GM19395 (cell line): ENCODE data around the gene AGBL1.

ENCODE experiments used
- ATAC-seq: cut with Tn5 transposase; IDR thresholded peaks from one replicate; pipeline ENCODE4 v1.9.1; 2021; ENCODE audit warnings: mild to moderate bottlenecking, moderate library complexity; ENCODE audit not compliant: unreplicated experiment

AGBL1 gene

GRCh38 chr15:86231864-86232721, 152.4 kb downstream of the AGBL1 start:
- peak; percentile 80 for ATAC-seq

- ATAC-seq: no peak
Measured at GRCh38 chr15:86235667-86236066, 156.0 kb downstream of the AGBL1 start.

GRCh38 chr15:86236356-86237110, 156.9 kb downstream of the AGBL1 start:
- ATAC-seq: no peak

- no peak for ATAC-seq
Measured at GRCh38 chr15:86237111-86237500, 157.4 kb downstream of the AGBL1 start.

- no peak for ATAC-seq
Measured at GRCh38 chr15:86247249-86247955, 167.7 kb downstream of the AGBL1 start.

GRCh38 chr15:86255247-86255646, 175.6 kb downstream of the AGBL1 start:
- ATAC-seq: no peak

- no peak for ATAC-seq
Measured at GRCh38 chr15:86256628-86257027, 177.0 kb downstream of the AGBL1 start.

GRCh38 chr15:86259589-86259988, 179.9 kb downstream of the AGBL1 start:
- no peak for ATAC-seq

- no peak for ATAC-seq
Measured at GRCh38 chr15:86263230-86263629, 183.6 kb downstream of the AGBL1 start.

GRCh38 chr15:86266896-86267484, 187.3 kb downstream of the AGBL1 start:
- ATAC-seq: no peak

GRCh38 chr15:86267892-86268291, 188.2 kb downstream of the AGBL1 start:
- ATAC-seq: no peak

GRCh38 chr15:86268558-86268957, 188.9 kb downstream of the AGBL1 start:
- no peak for ATAC-seq

GRCh38 chr15:86273309-86273708, 193.6 kb downstream of the AGBL1 start:
- ATAC-seq: no peak

GRCh38 chr15:86275361-86275760, 195.7 kb downstream of the AGBL1 start:
- ATAC-seq: no peak

- no peak for ATAC-seq
Measured at GRCh38 chr15:86278586-86278985, 198.9 kb downstream of the AGBL1 start.

- no peak for ATAC-seq
Measured at GRCh38 chr15:86284635-86285034, 205.0 kb downstream of the AGBL1 start.

- ATAC-seq: no peak
Measured at GRCh38 chr15:86295511-86295910, 215.8 kb downstream of the AGBL1 start.

- ATAC-seq: no peak
Measured at GRCh38 chr15:86296769-86297168, 217.1 kb downstream of the AGBL1 start.

- ATAC-seq: no peak
Measured at GRCh38 chr15:86300390-86301125, 220.9 kb downstream of the AGBL1 start.

GRCh38 chr15:86311568-86312280, 232.1 kb downstream of the AGBL1 start:
- no peak for ATAC-seq
